Calu3 (cell line): Measurements from ENCODE around the gene UBXN6. TPM values are rescaled to one million over a fixed set of nuclear protein-coding genes. Genes with fewer than 3 reads are reported as not detected.

Experiments used
- BruUV-seq: library from RNA; stranded (reverse); fragments of 400-500 nt; replicated peaks from 2 replicates; lab custom pipeline; 2021; lab: Mats Ljungman, UMichigan
- CTCF ChIA-PET: fragments of 300-600 bp; sonication (Branson Sonifier 250); formaldehyde crosslinking; loops from one replicate; lab custom pipeline; 2022; ENCODE audit warnings: antibody characterized with exemption; lab: Charles Lee
- DNase-seq: peaks from one replicate; pipeline ENCODE4 v3.0.0; 2022
- H3K27ac Mint-ChIP-seq: one replicate; pipeline ENCODE4 v1.8.0; 2022; ENCODE audit warnings: mixed read lengths; ENCODE audit not compliant: unreplicated experiment
- H3K27me3 Mint-ChIP-seq: one replicate; pipeline ENCODE4 v1.8.0; 2022; ENCODE audit warnings: mixed read lengths; ENCODE audit not compliant: unreplicated experiment
- H3K36me3 Mint-ChIP-seq: one replicate; pipeline ENCODE4 v1.8.0; 2022; ENCODE audit warnings: mild to moderate bottlenecking, moderate library complexity, mixed read lengths; ENCODE audit not compliant: insufficient read depth, unreplicated experiment
- H3K4me1 Mint-ChIP-seq: one replicate; pipeline ENCODE4 v1.8.0; 2022; ENCODE audit warnings: mild to moderate bottlenecking, low read depth, mixed read lengths; ENCODE audit not compliant: unreplicated experiment
- H3K4me3 Mint-ChIP-seq: one replicate; pipeline ENCODE4 v1.8.0; 2022; ENCODE audit warnings: mild to moderate bottlenecking, low read depth, moderate library complexity, mixed read lengths; ENCODE audit not compliant: unreplicated experiment
- H3K9me3 Mint-ChIP-seq: one replicate; pipeline ENCODE4 v1.8.0; 2022; ENCODE audit warnings: low read depth, mixed read lengths; ENCODE audit not compliant: unreplicated experiment
- intact Hi-C: fragments of 100-400 bp; cut with micrococcal nuclease; formaldehyde crosslinking; loops from one replicate; pipeline ENCODE4 v1.10.0; 2022; ENCODE audit not compliant: unreplicated experiment
- total RNA-seq: library from RNA; stranded (reverse); gene quantifications from 2 replicates; pipeline ENCODE4 v1.2.3, GENCODE V29; 2022
- TF ChIP-seq, protein P1 (sequence below): fragments of 200-600 bp; IDR thresholded peaks from one replicate; pipeline ENCODE4 v1.8.0; 2022; ENCODE audit warnings: antibody characterized with exemption; ENCODE audit not compliant: unreplicated experiment

The UBXN6 gene
- total RNA-seq, 1 experiment from 2014 or later = 38.9 TPM

DNA sequence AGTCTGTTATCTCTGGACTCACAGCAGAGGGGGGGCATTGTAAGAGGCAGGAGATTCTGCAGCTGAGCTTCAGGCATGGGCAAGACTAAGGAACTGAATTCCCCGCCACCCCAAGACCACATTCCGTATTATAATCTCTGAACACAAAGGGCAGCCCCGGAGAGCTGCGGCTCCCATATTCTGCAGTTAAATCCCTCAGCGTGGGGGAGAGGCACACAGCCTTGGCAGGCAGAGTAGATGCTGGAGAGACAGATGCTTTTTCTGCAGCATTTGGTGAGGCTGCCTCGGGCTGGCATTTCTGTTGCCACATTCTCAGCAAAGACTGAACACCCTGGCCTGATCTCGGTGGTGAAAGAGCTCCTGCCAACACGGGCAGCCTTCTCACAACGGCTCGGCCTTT, 42.2 kb downstream of the UBXN6 start:
- TF ChIP-seq, protein P1, sequence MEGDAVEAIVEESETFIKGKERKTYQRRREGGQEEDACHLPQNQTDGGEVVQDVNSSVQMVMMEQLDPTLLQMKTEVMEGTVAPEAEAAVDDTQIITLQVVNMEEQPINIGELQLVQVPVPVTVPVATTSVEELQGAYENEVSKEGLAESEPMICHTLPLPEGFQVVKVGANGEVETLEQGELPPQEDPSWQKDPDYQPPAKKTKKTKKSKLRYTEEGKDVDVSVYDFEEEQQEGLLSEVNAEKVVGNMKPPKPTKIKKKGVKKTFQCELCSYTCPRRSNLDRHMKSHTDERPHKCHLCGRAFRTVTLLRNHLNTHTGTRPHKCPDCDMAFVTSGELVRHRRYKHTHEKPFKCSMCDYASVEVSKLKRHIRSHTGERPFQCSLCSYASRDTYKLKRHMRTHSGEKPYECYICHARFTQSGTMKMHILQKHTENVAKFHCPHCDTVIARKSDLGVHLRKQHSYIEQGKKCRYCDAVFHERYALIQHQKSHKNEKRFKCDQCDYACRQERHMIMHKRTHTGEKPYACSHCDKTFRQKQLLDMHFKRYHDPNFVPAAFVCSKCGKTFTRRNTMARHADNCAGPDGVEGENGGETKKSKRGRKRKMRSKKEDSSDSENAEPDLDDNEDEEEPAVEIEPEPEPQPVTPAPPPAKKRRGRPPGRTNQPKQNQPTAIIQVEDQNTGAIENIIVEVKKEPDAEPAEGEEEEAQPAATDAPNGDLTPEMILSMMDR = no peak
- H3K27me3 Mint-ChIP-seq = no peaks in the 10 kb centered on the region
- DNase-seq = no peak
- no peaks in the 10 kb centered on the region for H3K4me1 Mint-ChIP-seq
- no TSS peak for BruUV-seq
- H3K9me3 Mint-ChIP-seq = no peaks in the 10 kb centered on the region
- CTCF ChIA-PET = no interaction called here
- intact Hi-C loops = no loop called here
- H3K36me3 Mint-ChIP-seq = peaks cover 13% of the 10 kb centered on the region
- H3K27ac Mint-ChIP-seq = no peak overlapping the region
- H3K4me3 Mint-ChIP-seq = no peak overlapping the region

DNA sequence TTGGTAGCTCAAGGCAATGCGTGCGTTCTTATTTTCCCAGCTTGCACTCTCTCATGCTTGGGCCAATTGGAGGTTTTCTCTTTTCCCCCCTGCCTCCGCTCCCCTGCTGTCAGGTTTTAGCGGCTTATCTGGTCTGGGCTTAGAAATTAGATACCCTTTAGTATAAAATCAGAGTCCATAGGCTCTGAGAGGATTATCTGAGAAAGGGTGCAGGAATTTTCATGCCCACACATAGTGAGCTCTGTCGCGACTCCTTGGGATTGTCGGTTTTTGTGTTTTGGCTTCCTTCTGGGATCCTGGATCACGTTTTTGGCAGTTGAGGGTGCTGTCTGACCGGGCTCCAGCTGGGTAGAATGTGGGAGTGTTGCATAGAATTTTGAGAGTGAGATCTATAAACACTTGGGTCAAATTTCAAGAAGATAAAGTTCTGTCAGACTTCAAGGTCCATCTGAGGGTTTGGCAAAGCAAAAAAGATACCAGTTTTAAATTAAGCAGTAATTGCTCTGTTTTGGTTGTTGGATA, 42.7 kb downstream of the UBXN6 start:
- no TSS peak for BruUV-seq
- Mint-ChIP-seq H3K36me3 (peaks cover 13% of the 10 kb centered on the region), H3K27ac (no peak overlapping the region), H3K4me3 (no peak overlapping the region), H3K9me3 (no peaks in the 10 kb centered on the region), H3K27me3 (no peaks in the 10 kb centered on the region), H3K4me1 (no peaks in the 10 kb centered on the region)
- intact Hi-C loops = no loop called here
- no peak for DNase-seq
- TF ChIP-seq, protein P1 = no peak
- CTCF ChIA-PET = no interaction called here

DNA sequence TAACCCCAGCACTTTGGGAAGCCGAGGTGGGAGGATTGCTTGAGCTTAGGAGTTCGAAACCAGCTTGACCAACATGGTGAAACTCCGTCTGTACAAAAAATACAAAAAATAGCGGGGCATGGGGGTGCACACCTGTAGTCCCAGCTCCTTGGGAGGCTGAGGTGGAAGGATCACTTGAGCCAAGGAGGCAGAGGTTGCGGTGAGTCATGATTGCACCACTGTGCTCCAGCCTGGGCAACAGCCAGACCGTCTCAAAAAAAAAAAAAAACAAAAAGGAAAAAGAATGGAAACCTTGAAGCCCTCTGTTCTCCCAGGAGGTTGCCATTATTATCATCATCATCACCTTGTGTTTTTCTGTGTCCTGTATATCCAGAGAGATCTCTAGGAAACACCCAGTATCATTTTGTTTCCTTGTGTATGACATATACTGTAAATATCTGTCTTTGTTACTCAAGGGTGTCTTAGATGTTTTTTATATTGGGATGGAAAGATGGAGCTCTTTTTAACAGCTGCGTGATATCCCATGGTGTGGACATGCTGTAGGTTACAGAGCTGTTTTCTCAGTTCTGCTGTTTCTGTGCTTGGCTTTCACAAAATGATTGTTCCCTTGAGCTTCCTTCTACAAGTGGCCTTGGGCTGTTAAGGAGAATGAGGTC, 43.3 kb downstream of the UBXN6 start:
- Mint-ChIP-seq H3K4me3 (no peak overlapping the region), H3K27ac (no peak overlapping the region), H3K27me3 (no peaks in the 10 kb centered on the region), H3K9me3 (no peaks in the 10 kb centered on the region), H3K4me1 (no peaks in the 10 kb centered on the region), H3K36me3 (peaks cover 13% of the 10 kb centered on the region)
- intact Hi-C loops = no loop called here
- BruUV-seq = no TSS peak
- no peak for DNase-seq
- CTCF ChIA-PET = no interaction called here
- TF ChIP-seq, protein P1 = no peak

DNA sequence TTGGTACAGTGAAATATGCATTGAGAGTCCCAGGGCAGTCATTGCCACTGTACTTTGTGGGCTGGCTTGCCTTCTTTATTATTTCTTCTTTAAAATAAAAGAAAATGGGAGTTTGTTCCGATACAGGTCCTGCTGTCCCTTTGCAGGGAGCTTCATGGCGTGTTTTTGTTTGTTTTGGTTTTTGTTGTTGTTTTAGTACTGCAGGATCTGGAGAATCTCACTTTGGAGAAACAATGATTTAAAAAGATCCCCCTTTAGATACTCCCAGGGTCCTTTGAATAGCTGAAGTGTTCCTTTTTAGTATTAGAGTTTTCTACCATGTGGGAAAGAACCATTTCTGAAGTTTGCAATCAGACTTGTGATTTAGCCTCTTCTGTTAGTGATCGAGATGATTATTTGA, 44.0 kb downstream of the UBXN6 start:
- BruUV-seq = no TSS peak
- Mint-ChIP-seq H3K4me1 (no peaks in the 10 kb centered on the region), H3K27ac (no peak overlapping the region), H3K27me3 (no peaks in the 10 kb centered on the region), H3K36me3 (peaks cover 13% of the 10 kb centered on the region), H3K4me3 (no peak overlapping the region), H3K9me3 (no peaks in the 10 kb centered on the region)
- no peak for DNase-seq
- TF ChIP-seq, protein P1 = no peak
- intact Hi-C loops = no loop called here
- CTCF ChIA-PET = no interaction called here
